H9 (cell line): ENCODE measurements around the gene NACC2. TPM values are rescaled to one million over a fixed set of nuclear protein-coding genes. Genes with fewer than 3 reads are reported as not detected.

Experiments
- DNase-seq: peaks from one replicate; pipeline ENCODE4 v3.0.0-alpha.2; 2017
- H2AFZ ChIP-seq: one replicate; pipeline ENCODE4 v1.6.1; 2013; ENCODE audit warnings: mild to moderate bottlenecking, low read length, control low read depth, moderate library complexity
- H2AK5ac ChIP-seq: 2 replicates; pipeline ENCODE4 v1.6.1; 2013; ENCODE audit warnings: low read length, control low read depth, mixed read lengths; ENCODE audit not compliant: insufficient read length
- H2BK120ac ChIP-seq: one replicate; pipeline ENCODE4 v1.6.1; 2013; ENCODE audit warnings: low read depth, mild to moderate bottlenecking, low read length, control low read depth, inconsistent platforms; ENCODE audit not compliant: poor library complexity, severe bottlenecking
- H2BK12ac ChIP-seq: 2 replicates; pipeline ENCODE4 v1.6.1; 2013; ENCODE audit warnings: low read length, control low read depth, mixed read lengths, low read depth; ENCODE audit not compliant: insufficient read length
- H2BK15ac ChIP-seq: 2 replicates; pipeline ENCODE4 v1.6.1; 2013; ENCODE audit warnings: low read depth, low read length, control low read depth
- H2BK20ac ChIP-seq: one replicate; pipeline ENCODE4 v1.6.1; 2013; ENCODE audit warnings: low read depth, mild to moderate bottlenecking, low read length, control low read depth, inconsistent platforms; ENCODE audit not compliant: poor library complexity, severe bottlenecking
- H2BK5ac ChIP-seq: 2 replicates; pipeline ENCODE4 v1.6.1; 2013; ENCODE audit warnings: low read length, control low read depth, mixed read lengths; ENCODE audit not compliant: insufficient read length
- H3K14ac ChIP-seq: 2 replicates; pipeline ENCODE4 v1.6.1; 2013; ENCODE audit warnings: low read length, control low read depth; ENCODE audit not compliant: insufficient read depth
- H3K18ac ChIP-seq: 2 replicates; pipeline ENCODE4 v1.6.1; 2013; ENCODE audit warnings: low read depth, mild to moderate bottlenecking, mixed read lengths, low read length, control low read depth; ENCODE audit not compliant: insufficient read length
- H3K23ac ChIP-seq: 2 replicates; pipeline ENCODE4 v1.6.1; 2013; ENCODE audit warnings: low read length, control low read depth, mixed read lengths, low read depth; ENCODE audit not compliant: insufficient read length
- H3K23me2 ChIP-seq: 2 replicates; pipeline ENCODE4 v1.6.1; 2013; ENCODE audit warnings: low read depth, mild to moderate bottlenecking, mixed read lengths, low read length, control low read depth; ENCODE audit not compliant: insufficient read length, poor library complexity, severe bottlenecking
- H3K27ac ChIP-seq: 2 replicates; pipeline ENCODE4 v1.5.1; 2013; ENCODE audit warnings: low read length, control low read depth, mixed read lengths, low read depth; ENCODE audit not compliant: insufficient read length
- H3K27me3 ChIP-seq: 2 replicates; pipeline ENCODE4 v1.6.1; 2013; ENCODE audit warnings: low read length, control low read depth, inconsistent platforms; ENCODE audit not compliant: insufficient read depth
- H3K4ac ChIP-seq: 2 replicates; pipeline ENCODE4 v1.6.1; 2013; ENCODE audit warnings: low read depth, mild to moderate bottlenecking, control low read depth, inconsistent platforms, low read length, moderate library complexity
- H3K4me1 ChIP-seq: 2 replicates; pipeline ENCODE4 v1.6.1; 2013; ENCODE audit warnings: low read length, control low read depth, inconsistent platforms; ENCODE audit not compliant: insufficient read depth
- H3K4me2 ChIP-seq: 2 replicates; pipeline ENCODE4 v1.6.1; 2013; ENCODE audit warnings: low read length, control low read depth, mixed read lengths; ENCODE audit not compliant: insufficient read length, insufficient read depth
- H3K56ac ChIP-seq: 2 replicates; pipeline ENCODE4 v1.6.1; 2013; ENCODE audit warnings: low read depth, mild to moderate bottlenecking, mixed read lengths, low read length, control low read depth; ENCODE audit not compliant: insufficient read length
- H3K79me1 ChIP-seq: 2 replicates; pipeline ENCODE4 v1.6.1; 2013; ENCODE audit warnings: low read depth, mild to moderate bottlenecking, moderate library complexity, low read length, control low read depth, inconsistent platforms; ENCODE audit not compliant: insufficient read depth, poor library complexity, severe bottlenecking
- H3K79me2 ChIP-seq: 2 replicates; pipeline ENCODE4 v1.6.1; 2013; ENCODE audit warnings: low read length, control low read depth, inconsistent platforms; ENCODE audit not compliant: insufficient read depth
- H3K9ac ChIP-seq: 2 replicates; pipeline ENCODE4 v1.6.1; 2013; ENCODE audit warnings: low read length, control low read depth, mixed read lengths; ENCODE audit not compliant: insufficient read length; ENCODE audit errors: extremely low read depth
- H3K9me3 ChIP-seq: one replicate; pipeline ENCODE4 v1.6.1; 2013; ENCODE audit warnings: low read depth, low read length, inconsistent platforms; ENCODE audit not compliant: control insufficient read depth
- H3T11ph ChIP-seq: one replicate; pipeline ENCODE4 v1.6.1; 2013; ENCODE audit warnings: mild to moderate bottlenecking, low read length, control low read depth, inconsistent platforms
- H4K20me1 ChIP-seq: one replicate; pipeline ENCODE4 v1.6.1; 2013; ENCODE audit not compliant: control insufficient read depth, insufficient read length, insufficient read depth
- H4K5ac ChIP-seq: 2 replicates; pipeline ENCODE4 v1.6.1; 2013; ENCODE audit warnings: low read depth, mild to moderate bottlenecking, mixed read lengths, low read length, control low read depth; ENCODE audit not compliant: insufficient read length
- H4K8ac ChIP-seq: replicated peaks from 2 replicates; pipeline ENCODE4 v1.6.1; 2013; ENCODE audit warnings: low read length, control low read depth, mixed read lengths, low read depth; ENCODE audit not compliant: insufficient read length
- H4K91ac ChIP-seq: 2 replicates; pipeline ENCODE4 v1.6.1; 2013; ENCODE audit warnings: low read depth, mild to moderate bottlenecking, moderate library complexity, mixed read lengths, low read length, control low read depth; ENCODE audit not compliant: insufficient read length
- H3K27ac Mint-ChIP-seq, 3 experiments: 2 replicates in 2 of 3; 3 replicates in 1 of 3; pipeline ENCODE4 v1.8.0; 2020 to 2021; ENCODE audit warnings: mixed read lengths in 3 of 3, mild to moderate bottlenecking in 1 of 3, moderate library complexity in 1 of 3
- H3K27me3 Mint-ChIP-seq: 2 replicates; pipeline ENCODE4 v1.8.0; 2021; ENCODE audit warnings: low read depth, mild to moderate bottlenecking, moderate library complexity, mixed read lengths
- H3K36me3 Mint-ChIP-seq, 3 experiments: 2 replicates in 2 of 3; 3 replicates in 1 of 3; pipeline ENCODE4 v1.8.0; 2020 to 2021; ENCODE audit warnings: low read depth in 3 of 3, mixed read lengths in 3 of 3; ENCODE audit not compliant: insufficient read depth in 1 of 3
- H3K4me1 Mint-ChIP-seq, 2 experiments: 2 replicates each; pipeline ENCODE4 v1.8.0; 2020; ENCODE audit warnings: mixed read lengths in 2 of 2
- H3K4me3 Mint-ChIP-seq, 2 experiments: 2 replicates in 1 of 2; 3 replicates in 1 of 2; pipeline ENCODE4 v1.8.0; 2020 to 2021; ENCODE audit warnings: mild to moderate bottlenecking in 2 of 2, mixed read lengths in 2 of 2, moderate library complexity in 1 of 2
- H3K9me3 Mint-ChIP-seq, 2 experiments: 2 replicates in 1 of 2; 3 replicates in 1 of 2; pipeline ENCODE4 v1.8.0; 2020; ENCODE audit warnings: mild to moderate bottlenecking in 2 of 2, mixed read lengths in 2 of 2, moderate library complexity in 1 of 2
- WGBS: extraction: QIAGEN DNeasy Blood & Tissue Kit; methylation state at CpG from one replicate; pipeline ENCODE4 v1.1.7; 2013; ENCODE audit warnings: missing lambda C conversion rate, low lambda C conversion rate, mixed read lengths; ENCODE audit not compliant: insufficient read length; ENCODE audit errors: extremely low coverage; 5-methylcytosine and 5-hydroxymethylcytosine counted together
- total RNA-seq: library from RNA; stranded (reverse); gene quantifications from 2 replicates; pipeline ENCODE4 v1.2.1, GENCODE V29; 2021
- TF ChIP-seq, protein P1 (sequence below): fragments of 200-600 bp; sonication (generic); conservative IDR thresholded peaks from 3 replicates; pipeline ENCODE4 v1.8.0; 2021; ENCODE audit warnings: antibody characterized with exemption, mild to moderate bottlenecking

The NACC2 gene
- total RNA-seq, 1 experiment from 2014 or later: 11.5 TPM

DNA sequence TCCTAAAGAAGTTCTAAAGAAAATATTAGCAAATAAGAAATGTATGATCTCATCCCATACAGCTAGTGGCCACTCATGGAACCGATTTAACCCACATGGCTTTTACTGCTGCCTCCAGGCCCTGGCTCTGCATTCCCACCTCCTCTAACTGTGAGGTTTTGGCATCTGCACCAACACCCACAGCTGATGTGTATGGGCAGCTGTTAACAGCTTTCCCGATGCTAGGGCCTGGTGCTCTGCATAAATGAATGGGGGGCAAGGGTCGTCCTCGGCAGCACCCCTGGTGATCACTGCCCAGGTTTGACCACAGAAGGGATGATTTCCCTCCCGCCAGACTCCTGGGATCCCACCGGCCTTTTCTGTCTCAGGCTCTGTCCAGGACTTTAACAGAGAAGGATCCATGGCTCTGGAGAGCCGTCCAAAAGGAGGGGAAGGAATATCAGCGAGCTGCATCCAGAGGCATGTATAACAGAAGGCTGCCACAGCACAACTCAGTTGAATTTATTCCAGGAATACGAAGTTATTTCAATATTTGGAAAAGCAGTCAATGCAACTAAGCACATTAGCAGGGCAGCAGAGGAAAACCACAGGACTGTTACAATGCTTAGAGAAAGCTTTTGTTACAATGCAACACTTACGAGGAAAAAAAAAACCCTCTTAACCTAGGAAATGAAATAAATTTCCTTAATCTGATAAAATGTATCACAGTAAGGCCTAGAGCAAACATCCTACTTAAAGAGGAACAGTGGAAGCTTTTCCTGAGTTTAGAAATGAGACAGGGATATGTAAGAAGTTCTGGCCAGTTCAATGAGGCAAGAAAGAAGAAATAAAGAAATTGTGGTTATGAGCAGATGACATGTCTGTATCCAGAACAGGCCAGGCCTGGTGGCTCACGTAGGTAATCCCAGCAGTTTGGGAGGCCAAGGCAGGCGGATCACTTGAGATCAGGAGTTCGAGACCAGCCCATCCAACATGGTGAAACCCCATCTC lies 63.1 kb downstream of the NACC2 start:
- Histone ChIP-seq H2BK15ac (no peak overlapping the region), H3K14ac (no peak overlapping the region), H3K23ac (no peak overlapping the region), H3K27me3 (no peaks in the 10 kb centered on the region), H3K4me1 (no peaks in the 10 kb centered on the region), H2AK5ac (no peak overlapping the region), H3K4me2 (no peak overlapping the region), H4K5ac (no peak overlapping the region), H4K91ac (no peak overlapping the region), H2BK5ac (no peak overlapping the region), H3K56ac (no peak overlapping the region), H3K4ac (no peak overlapping the region), H3K79me2 (no peaks in the 10 kb centered on the region), H3T11ph (no peak overlapping the region), H3K27ac (no peak overlapping the region), H3K9me3 (peaks cover 5% of the 10 kb centered on the region), H4K8ac (no peak overlapping the region), H2BK20ac (no peak overlapping the region), H4K20me1 (no peaks in the 10 kb centered on the region), H2AFZ (no peak overlapping the region), H2BK12ac (no peak overlapping the region), H2BK120ac (no peak overlapping the region), H3K18ac (no peak overlapping the region), H3K23me2 (no peaks in the 10 kb centered on the region), H3K79me1 (no peaks in the 10 kb centered on the region), H3K9ac (no peak overlapping the region)
- no peak overlapping the region for H3K4me3 Mint-ChIP-seq
- no peaks in the 10 kb centered on the region for H3K27me3 Mint-ChIP-seq
- no peak overlapping the region; a peak in 1 of 7 replicates for H3K27ac Mint-ChIP-seq
- TF ChIP-seq, protein P1, sequence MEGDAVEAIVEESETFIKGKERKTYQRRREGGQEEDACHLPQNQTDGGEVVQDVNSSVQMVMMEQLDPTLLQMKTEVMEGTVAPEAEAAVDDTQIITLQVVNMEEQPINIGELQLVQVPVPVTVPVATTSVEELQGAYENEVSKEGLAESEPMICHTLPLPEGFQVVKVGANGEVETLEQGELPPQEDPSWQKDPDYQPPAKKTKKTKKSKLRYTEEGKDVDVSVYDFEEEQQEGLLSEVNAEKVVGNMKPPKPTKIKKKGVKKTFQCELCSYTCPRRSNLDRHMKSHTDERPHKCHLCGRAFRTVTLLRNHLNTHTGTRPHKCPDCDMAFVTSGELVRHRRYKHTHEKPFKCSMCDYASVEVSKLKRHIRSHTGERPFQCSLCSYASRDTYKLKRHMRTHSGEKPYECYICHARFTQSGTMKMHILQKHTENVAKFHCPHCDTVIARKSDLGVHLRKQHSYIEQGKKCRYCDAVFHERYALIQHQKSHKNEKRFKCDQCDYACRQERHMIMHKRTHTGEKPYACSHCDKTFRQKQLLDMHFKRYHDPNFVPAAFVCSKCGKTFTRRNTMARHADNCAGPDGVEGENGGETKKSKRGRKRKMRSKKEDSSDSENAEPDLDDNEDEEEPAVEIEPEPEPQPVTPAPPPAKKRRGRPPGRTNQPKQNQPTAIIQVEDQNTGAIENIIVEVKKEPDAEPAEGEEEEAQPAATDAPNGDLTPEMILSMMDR: no peak
- peaks cover 7 to 10% of the 10 kb centered on the region in 2 experiments; a peak in 4 of 5 replicates for H3K9me3 Mint-ChIP-seq
- no peaks in the 10 kb centered on the region for H3K4me1 Mint-ChIP-seq
- H3K36me3 Mint-ChIP-seq: peaks cover 0 to 13% (median 7%) of the 10 kb centered on the region in 3 experiments; a peak in 5 of 7 replicates
- no peak for DNase-seq
- WGBS: no CpG with 5 or more reads among the region's 13 CpGs
